HepG2 (cell line): ENCODE measurements around the gene PODN. TPM values are rescaled to one million over a fixed set of nuclear protein-coding genes. Genes with fewer than 3 reads are reported as not detected.

ENCODE experiments used
- BRF2 ChIP-seq: sonication (generic); formaldehyde crosslinking; IDR thresholded peaks from 2 replicates; pipeline ENCODE4 v1.8.1; 2022; ENCODE audit warnings: mild to moderate bottlenecking, missing genetic modification reagents
- CENPBD1 ChIP-seq: sonication (generic); formaldehyde crosslinking; IDR thresholded peaks from 2 replicates; pipeline ENCODE4 v1.8.0; 2022; ENCODE audit warnings: missing genetic modification reagents, low read depth, mild to moderate bottlenecking, borderline replicate concordance
- CREM ChIP-seq, 2 experiments: sonication (generic) in 1 of 2; formaldehyde crosslinking in 1 of 2; IDR thresholded peaks; 2 replicates each; pipeline versions ENCODE4 v1.4.0 to v1.6.1; 2016 to 2020; ENCODE audit warnings: antibody characterized with exemption in 1 of 2, mild to moderate bottlenecking in 1 of 2, missing genetic modification reagents in 1 of 2
- E2F1 ChIP-seq: sonication (generic); formaldehyde crosslinking; IDR thresholded peaks from 2 replicates; pipeline ENCODE4 v1.5.0; 2020; ENCODE audit warnings: missing genetic modification reagents
- GABPB1 ChIP-seq: IDR thresholded peaks from 2 replicates; pipeline ENCODE4 v1.6.1; 2016; ENCODE audit warnings: mild to moderate bottlenecking, missing genetic modification reagents, moderate library complexity, missing compliant biosample characterization
- HDAC2 ChIP-seq: sonication (generic); formaldehyde crosslinking; IDR thresholded peaks from 2 replicates; pipeline ENCODE4 v1.4.0; 2020; ENCODE audit warnings: missing genetic modification reagents
- HNRNPH1 ChIP-seq: fragments of 200-400 bp; formaldehyde crosslinking; optimal IDR thresholded peaks from 2 replicates; pipeline ENCODE3; 2017; ENCODE audit warnings: mild to moderate bottlenecking, low read depth, low read length
- MAZ ChIP-seq, 2 experiments: sonication (generic) in 1 of 2; formaldehyde crosslinking in 1 of 2; IDR thresholded peaks; 2 replicates each; pipeline versions ENCODE4 v1.5.0 to v1.6.1; 2012 to 2020; ENCODE audit warnings: low read depth in 2 of 2, mild to moderate bottlenecking in 2 of 2, borderline replicate concordance in 1 of 2, improper control_type of control experiment in 1 of 2, low read length in 1 of 2, missing genetic modification reagents in 1 of 2, moderate library complexity in 1 of 2
- MNT ChIP-seq: fragments of 450-650 bp; IDR thresholded peaks from 2 replicates; pipeline ENCODE4 v1.6.1; 2016
- TARDBP ChIP-seq: sonication (generic); formaldehyde crosslinking; IDR thresholded peaks from 2 replicates; pipeline ENCODE4 v1.8.0; 2022; ENCODE audit warnings: mild to moderate bottlenecking, missing genetic modification reagents
- ZBTB3 ChIP-seq: sonication (generic); formaldehyde crosslinking; IDR thresholded peaks from 2 replicates; pipeline ENCODE4 v1.4.0; 2020; ENCODE audit warnings: low read depth, mild to moderate bottlenecking, moderate library complexity, missing genetic modification reagents, borderline replicate concordance
- ZFP36L2 ChIP-seq: sonication (generic); formaldehyde crosslinking; IDR thresholded peaks from 2 replicates; pipeline ENCODE4 v1.4.0; 2020; ENCODE audit warnings: missing genetic modification reagents
- ZNF207 ChIP-seq: fragments of 450-650 bp; IDR thresholded peaks from 2 replicates; pipeline ENCODE4 v1.6.1; 2016; ENCODE audit warnings: antibody characterized with exemption, borderline replicate concordance
- ZNF280B ChIP-seq: sonication (generic); formaldehyde crosslinking; IDR thresholded peaks from 2 replicates; pipeline ENCODE4 v1.5.0; 2020; ENCODE audit warnings: missing genetic modification reagents, mild to moderate bottlenecking, borderline replicate concordance
- ZNF3 ChIP-seq: IDR thresholded peaks from 2 replicates; pipeline ENCODE4 v1.7.0; 2017; ENCODE audit warnings: inconsistent platforms
- ZNF574 ChIP-seq: sonication (generic); formaldehyde crosslinking; IDR thresholded peaks from 2 replicates; pipeline ENCODE4 v1.4.0; 2020; ENCODE audit warnings: missing genetic modification reagents
- ZNF691 ChIP-seq: sonication (generic); formaldehyde crosslinking; IDR thresholded peaks from 2 replicates; pipeline ENCODE4 v1.4.0; 2020; ENCODE audit warnings: missing genetic modification reagents, low read depth, mild to moderate bottlenecking, borderline replicate concordance
- ZNF816 ChIP-seq: sonication (generic); formaldehyde crosslinking; IDR thresholded peaks from 2 replicates; pipeline ENCODE4 v1.8.0; 2022; ENCODE audit warnings: missing genetic modification reagents, mild to moderate bottlenecking, borderline replicate concordance
- polyA plus RNA-seq, 8 experiments: library from polyadenylated mRNA; depleted of rRNA in 3 of 8; stranded (reverse) in 7 of 8; unstranded in 1 of 8; fragments of >200 nt; fragmentation: Illumina TruSeq in 4 of 8; extraction: Trizol in 4 of 8; gene quantifications; 2 replicates each; pipeline versions ENCODE4 v1.2.1 to v1.2.3, GENCODE V29; 2011 to 2016; ENCODE audit warnings: low read depth in 4 of 8, missing spikeins in 1 of 8, mixed read lengths in 1 of 8; ENCODE audit not compliant: insufficient read depth in 1 of 8
- total RNA-seq, 5 experiments: library from RNA; depleted of rRNA; stranded (reverse); fragments of >200 nt; fragmentation: Illumina TruSeq; extraction: Trizol; gene quantifications; 2 replicates each; pipeline ENCODE4 v1.2.3, GENCODE V29; 2016; ENCODE audit warnings: low read depth in 1 of 5

The PODN gene
- total and polyA plus RNA-seq, 2 of the 13 experiments (the other 11 are each of a cell fraction or from before 2014, with no cell fraction given) = 0.13 TPM; not detected in 1

- TF ChIP-seq MNT (no peak), CENPBD1 (no peak), GABPB1 (peak; percentile 84), E2F1 (CRISPR knock-in tag) (no peak), HDAC2 (CRISPR knock-in tag) (peak; percentile 85), ZNF691 (CRISPR knock-in tag) (no peak), ZNF816 (CRISPR knock-in tag) (no peak; the same call in 1 of the 2 replicates), ZNF574 (CRISPR knock-in tag) (peak; percentile 85), CREM (IDR thresholded peaks at IDR 0.05) (peak; percentile 72), CREM (CRISPR knock-in tag; IDR thresholded peaks at IDR 0.05) (no peak), ZNF3 (CRISPR knock-in tag) (no peak), ZBTB3 (no peak), MAZ (IDR thresholded peaks at IDR 0.05; ENCODE audit: borderline replicate concordance, low read depth, low read length) (0 out of 2 replicates have a peak, but pooled peaks have one; percentile 34), MAZ (CRISPR knock-in tag; IDR thresholded peaks at IDR 0.05; ENCODE audit: low read depth) (no peak), BRF2 (no peak), TARDBP (CRISPR knock-in tag) (peak; percentile 86), ZNF280B (no peak), ZNF207 (no peak), ZFP36L2 (CRISPR knock-in tag) (no peak), HNRNPH1 (no peak)
These were observed 47.1 kb upstream of the PODN start (continued) for GRCh38 chr1:53014791-53015507.
